IMR-90 (cell line): ENCODE measurements around the gene TBC1D9. TPM values are rescaled to one million over a fixed set of nuclear protein-coding genes. Genes with fewer than 3 reads are reported as not detected.

ENCODE experiments used
- ATAC-seq: fragments of 200-7000 bp; cut with Tn5 transposase; 2 replicates; pipeline ENCODE4 v1.9.1; 2020; ENCODE audit warnings: low read depth, mild to moderate bottlenecking, moderate library complexity
- BruUV-seq: library from RNA; stranded (reverse); fragments of 400-500 nt; replicated peaks from 2 replicates; lab custom pipeline; 2021; lab: Mats Ljungman, UMichigan
- CTCF ChIA-PET: fragments of 300-600 bp; formaldehyde crosslinking; extraction: SDS; loops from one replicate; lab custom pipeline; 2021; ENCODE audit warnings: antibody characterized with exemption; lab: Yijun Ruan, JAX
- POLR2A ChIA-PET: fragments of 300-600 bp; sonication (Branson Sonifier 250); formaldehyde crosslinking; loops from one replicate; lab custom pipeline; 2022; ENCODE audit warnings: antibody characterized with exemption; ENCODE audit not compliant: unreplicated experiment; lab: Charles Lee
- DNase-seq: peaks from one replicate; pipeline ENCODE4 v3.0.0; 2013
- H2AFZ ChIP-seq: replicated peaks from 2 replicates; pipeline ENCODE3; 2013; ENCODE audit warnings: low read length, mild to moderate bottlenecking; ENCODE audit not compliant: poor library complexity
- H2AK5ac ChIP-seq: 2 replicates; pipeline ENCODE4 v1.6.1; 2013; ENCODE audit warnings: low read depth, low read length, inconsistent platforms
- H2AK9ac ChIP-seq: replicated peaks from 2 replicates; pipeline ENCODE3; 2013; ENCODE audit warnings: mild to moderate bottlenecking, low read depth, low read length, moderate library complexity; ENCODE audit not compliant: poor library complexity
- H2BK120ac ChIP-seq: 2 replicates; pipeline ENCODE4 v1.6.1; 2013; ENCODE audit warnings: low read depth, low read length, inconsistent platforms
- H2BK15ac ChIP-seq: 3 replicates; pipeline ENCODE4 v1.6.1; 2013; ENCODE audit warnings: low read depth, low read length, inconsistent platforms
- H2BK20ac ChIP-seq: 2 replicates; pipeline ENCODE4 v1.6.1; 2013; ENCODE audit warnings: low read depth, mild to moderate bottlenecking, inconsistent platforms, low read length, moderate library complexity
- H2BK5ac ChIP-seq: 2 replicates; pipeline ENCODE4 v1.6.1; 2013; ENCODE audit warnings: mild to moderate bottlenecking, low read depth, low read length, inconsistent platforms; ENCODE audit not compliant: poor library complexity, severe bottlenecking
- H3K14ac ChIP-seq: replicated peaks from 2 replicates; pipeline ENCODE4 v1.6.1; 2013; ENCODE audit warnings: low read depth, low read length, inconsistent platforms
- H3K18ac ChIP-seq: 2 replicates; pipeline ENCODE4 v1.6.1; 2013; ENCODE audit warnings: low read depth, low read length, control low read depth
- H3K23ac ChIP-seq: 2 replicates; pipeline ENCODE4 v1.6.1; 2013; ENCODE audit warnings: low read depth, low read length, inconsistent platforms
- H3K27ac ChIP-seq: 2 replicates; pipeline ENCODE4 v1.5.1; 2013; ENCODE audit warnings: mild to moderate bottlenecking, control low read depth, low read length; ENCODE audit not compliant: insufficient read depth
- H3K27me3 ChIP-seq: 2 replicates; pipeline ENCODE4 v1.6.1; 2013; ENCODE audit warnings: low read length; ENCODE audit not compliant: control insufficient read depth, insufficient read depth
- H3K36me3 ChIP-seq: 2 replicates; pipeline ENCODE4 v1.6.1; 2013; ENCODE audit warnings: low read length, mixed read lengths; ENCODE audit not compliant: control insufficient read depth, insufficient read depth
- H3K4ac ChIP-seq: 2 replicates; pipeline ENCODE4 v1.6.1; 2013; ENCODE audit warnings: low read depth, low read length, inconsistent platforms
- H3K4me1 ChIP-seq: 2 replicates; pipeline ENCODE4 v1.6.1; 2013; ENCODE audit warnings: low read length, mixed read lengths; ENCODE audit not compliant: control insufficient read depth, insufficient read depth
- H3K4me2 ChIP-seq: 2 replicates; pipeline ENCODE4 v1.6.1; 2013; ENCODE audit warnings: low read depth, mild to moderate bottlenecking, control low read depth, low read length, moderate library complexity
- H3K4me3 ChIP-seq: 2 replicates; pipeline ENCODE4 v1.5.1; 2013; ENCODE audit warnings: low read depth, mild to moderate bottlenecking, control low read depth, low read length, moderate library complexity; ENCODE audit not compliant: insufficient read depth
- H3K56ac ChIP-seq: 2 replicates; pipeline ENCODE4 v1.6.1; 2013; ENCODE audit warnings: low read length, inconsistent platforms; ENCODE audit not compliant: insufficient read depth; ENCODE audit errors: extremely low read depth
- H3K79me1 ChIP-seq, 2 experiments: 2 replicates each; pipeline ENCODE4 v1.6.1; 2013; ENCODE audit warnings: low read length in 2 of 2, inconsistent platforms in 1 of 2, low read depth in 1 of 2
- H3K9ac ChIP-seq: 2 replicates; pipeline ENCODE4 v1.6.1; 2013; ENCODE audit warnings: low read depth, low read length, control low read depth
- H3K9me1 ChIP-seq: 2 replicates; pipeline ENCODE4 v1.6.1; 2013; ENCODE audit warnings: low read length, inconsistent platforms; ENCODE audit not compliant: insufficient read depth
- H3K9me3 ChIP-seq: 2 replicates; pipeline ENCODE4 v1.6.1; 2013; ENCODE audit warnings: low read length; ENCODE audit not compliant: control insufficient read depth, insufficient read depth
- H4K20me1 ChIP-seq: 2 replicates; pipeline ENCODE4 v1.6.1; 2013; ENCODE audit warnings: low read length, inconsistent platforms; ENCODE audit not compliant: insufficient read depth
- H4K5ac ChIP-seq: 2 replicates; pipeline ENCODE4 v1.6.1; 2013; ENCODE audit warnings: mild to moderate bottlenecking, low read depth, low read length, control low read depth
- H4K8ac ChIP-seq, 2 experiments: 2 replicates each; pipeline ENCODE4 v1.6.1; 2013; ENCODE audit warnings: low read depth in 2 of 2, low read length in 2 of 2, control low read depth in 1 of 2, inconsistent platforms in 1 of 2
- H4K91ac ChIP-seq: 2 replicates; pipeline ENCODE4 v1.6.1; 2013; ENCODE audit warnings: low read depth, low read length, inconsistent platforms; ENCODE audit not compliant: insufficient read depth
- CEBPB ChIP-seq: IDR thresholded peaks from 2 replicates; pipeline ENCODE4 v1.6.1; 2012; ENCODE audit warnings: low read depth, low read length, improper control_type of control experiment
- CTCF ChIP-seq: conservative IDR thresholded peaks from 2 replicates; pipeline ENCODE4 v1.5.1; 2012; ENCODE audit warnings: mild to moderate bottlenecking, low read depth, low read length, improper control_type of control experiment
- FOS ChIP-seq: fragments of 150-350 bp; IDR thresholded peaks from 2 replicates; pipeline ENCODE4 v1.6.1; 2016; ENCODE audit warnings: low read depth, low read length
- MAFK ChIP-seq: IDR thresholded peaks from 2 replicates; pipeline ENCODE4 v1.6.1; 2012; ENCODE audit warnings: low read depth, low read length, improper control_type of control experiment
- MAZ ChIP-seq: IDR thresholded peaks from 2 replicates; pipeline ENCODE4 v1.6.1; 2012; ENCODE audit warnings: low read depth, mild to moderate bottlenecking, low read length, improper control_type of control experiment, moderate library complexity, borderline replicate concordance
- MXI1 ChIP-seq: IDR thresholded peaks from 2 replicates; pipeline ENCODE4 v1.6.1; 2012; ENCODE audit warnings: low read depth, mild to moderate bottlenecking, low read length, moderate library complexity, borderline replicate concordance
- NFE2L2 ChIP-seq: fragments of 150-350 bp; IDR thresholded peaks from 2 replicates; pipeline ENCODE4 v1.6.1; 2016; ENCODE audit warnings: low read depth, mild to moderate bottlenecking, low read length
- POLR2A ChIP-seq: IDR thresholded peaks from 2 replicates; pipeline ENCODE4 v1.6.1; 2012; ENCODE audit warnings: mild to moderate bottlenecking, low read depth, low read length
- RAD21 ChIP-seq: IDR thresholded peaks from 2 replicates; pipeline ENCODE4 v1.6.1; 2012; ENCODE audit warnings: low read length, improper control_type of control experiment
- RFX5 ChIP-seq: IDR thresholded peaks from 2 replicates; pipeline ENCODE4 v1.8.0; 2012; ENCODE audit warnings: low read depth, mild to moderate bottlenecking, low read length, moderate library complexity
- USF2 ChIP-seq: fragments of 150-350 bp; IDR thresholded peaks from 2 replicates; pipeline ENCODE4 v1.6.1; 2017; ENCODE audit warnings: mild to moderate bottlenecking, antibody characterized with exemption, low read length, low read depth
- WGBS, 2 experiments: methylation state at CpG; one replicate each; pipeline versions ENCODE4 v1.1.5 to v1.1.7; 2013; ENCODE audit warnings: missing lambda C conversion rate in 2 of 2; ENCODE audit not compliant: insufficient read length in 1 of 2; ENCODE audit errors: extremely low coverage in 2 of 2; 5-methylcytosine and 5-hydroxymethylcytosine counted together
- dilution Hi-C: fragments of 300-500 bp; cut with HindIII; formaldehyde crosslinking; loops from one replicate; pipeline ENCODE4 v1.14.3; 2018; ENCODE audit warnings: low sequenced_read_pairs; ENCODE audit not compliant: unreplicated experiment
- in situ Hi-C: fragments of 300-500 bp; cut with MboI; formaldehyde crosslinking; loops from 3 replicates; pipeline ENCODE4 v1.14.3; 2019; ENCODE audit warnings: low sequenced_read_pairs, inconsistent platforms, mixed read lengths
- intact Hi-C: fragments of 100-400 bp; cut with micrococcal nuclease; formaldehyde crosslinking; loops from 2 replicates; pipeline ENCODE4 v1.10.0; 2022
- polyA plus RNA-seq, 3 experiments: library from polyadenylated mRNA; depleted of rRNA; stranded (reverse); fragments of >200 nt; gene quantifications; 2 replicates each; pipeline ENCODE4 v1.2.3, GENCODE V29; 2012; ENCODE audit warnings: low replicate concordance in 1 of 3
- total RNA-seq: library from RNA; depleted of rRNA; stranded (reverse); fragments of >200 nt; gene quantifications from 2 replicates; pipeline ENCODE4 v1.2.3, GENCODE V29; 2012

Gene TBC1D9
- total and polyA plus RNA-seq, 2 of the 4 experiments (the other 2 are of a cell fraction), result 11.7 to 15.2 TPM

- no peak overlapping the region for H3K4me2 ChIP-seq
- H3K4me1 ChIP-seq, result no peaks in the 10 kb centered on the region
- no peaks in the 10 kb centered on the region for H3K27me3 ChIP-seq
- TF ChIP-seq POLR2A, result no peak
- no peak for TF ChIP-seq MAZ
- TF ChIP-seq USF2, result no peak
- TF ChIP-seq RAD21, result no peak
- TF ChIP-seq NFE2L2, result no peak
- no peak for TF ChIP-seq MAFK
- TF ChIP-seq FOS, result no peak
- no peak for TF ChIP-seq RFX5
- no peak for TF ChIP-seq CEBPB
- no peak for TF ChIP-seq CTCF
- TF ChIP-seq MXI1, result no peak
- in situ Hi-C loops, result loop anchor here (25.0 kb wide), 1 partner anchor 610 kb away; no protein-coding TSS in a partner anchor
- H2AFZ ChIP-seq, result no peak overlapping the region
- no peak overlapping the region for H2BK15ac ChIP-seq
- no peak overlapping the region for H3K4ac ChIP-seq
- no peak overlapping the region for H2AK5ac ChIP-seq
- no peak overlapping the region for H4K5ac ChIP-seq
- H2BK120ac ChIP-seq, result no peak overlapping the region
- H4K20me1 ChIP-seq, result no peaks in the 10 kb centered on the region
- H4K91ac ChIP-seq, result no peak overlapping the region
- no peak overlapping the region for H3K14ac ChIP-seq
- dilution Hi-C loops, result no loop called here
- DNase-seq (no peak), ATAC-seq (no peak)
- H4K8ac ChIP-seq, result no peak overlapping the region
- 91% methylated on average over 18 of the region's 33 CpGs; no CpG with 5 or more reads in 1 of the 2 experiments for WGBS, 2 experiments
- H3K27ac ChIP-seq, result no peak overlapping the region
- intact Hi-C loops, result no loop called here
- no peaks in the 10 kb centered on the region for H3K9me1 ChIP-seq
- H3K4me3 ChIP-seq, result no peak overlapping the region
- BruUV-seq, result no TSS peak
- H3K18ac ChIP-seq, result no peak overlapping the region
- no peak overlapping the region for H2BK5ac ChIP-seq
- ChIA-PET CTCF (no interaction called here), POLR2A (no interaction called here)
- H3K9ac ChIP-seq, result no peak overlapping the region
- H2AK9ac ChIP-seq, result no peak overlapping the region
- H3K79me1 ChIP-seq, result no peaks in the 10 kb centered on the region
- no peak overlapping the region for H3K23ac ChIP-seq
- H3K36me3 ChIP-seq, result peaks cover 15% of the 10 kb centered on the region
- no peak overlapping the region for H3K56ac ChIP-seq
- H2BK20ac ChIP-seq, result no peak overlapping the region
- no peaks in the 10 kb centered on the region for H3K9me3 ChIP-seq
These were observed 133.7 kb downstream of the TBC1D9 start for GRCh38 chr4:140622333-140622958.
